CMK (cell line): ENCODE data around the gene FRMD1.

Experiments
- DNase-seq: peaks from one replicate; pipeline ENCODE4 v3.0.0-alpha.2; 2010; ENCODE audit warnings: low read depth

Gene FRMD1

GRCh38 chr6:168042426-168043192 is 36.4 kb downstream of the FRMD1 start:
- DNase-seq = no peak

- DNase-seq = no peak
These were observed 37.1 kb downstream of the FRMD1 start for GRCh38 chr6:168041928-168042327.

DNA sequence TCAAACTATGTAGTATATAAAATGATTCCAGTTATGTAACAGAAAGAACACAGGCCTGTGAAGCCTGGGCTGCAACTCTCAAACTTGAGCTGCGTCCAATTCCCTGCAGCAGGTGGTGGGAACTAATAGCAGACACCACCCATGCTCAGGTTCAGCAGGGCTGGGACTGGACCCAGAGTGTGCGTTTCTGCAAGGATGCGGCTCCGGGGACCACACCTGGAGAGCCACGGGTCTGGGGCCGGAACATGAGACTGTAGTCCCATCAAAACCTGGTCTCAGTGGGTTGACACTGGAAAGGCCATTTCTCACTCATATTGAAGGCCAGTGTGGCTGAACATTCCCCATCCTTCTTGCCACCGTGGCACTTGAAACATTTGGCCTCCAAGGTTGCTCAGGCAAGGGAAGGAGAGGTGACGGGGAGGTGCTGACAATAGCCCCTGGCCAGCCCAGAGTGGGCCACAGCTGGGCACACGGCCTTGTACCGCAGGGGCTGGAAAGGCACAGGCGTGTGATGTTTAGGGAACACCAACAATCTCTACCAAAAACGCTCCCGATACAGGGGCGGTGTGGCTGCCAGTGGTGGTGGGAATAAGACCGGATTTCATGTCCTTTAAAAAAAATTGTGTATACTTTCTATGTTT is 38.0 kb downstream of the FRMD1 start:
- DNase-seq = no peak

DNA sequence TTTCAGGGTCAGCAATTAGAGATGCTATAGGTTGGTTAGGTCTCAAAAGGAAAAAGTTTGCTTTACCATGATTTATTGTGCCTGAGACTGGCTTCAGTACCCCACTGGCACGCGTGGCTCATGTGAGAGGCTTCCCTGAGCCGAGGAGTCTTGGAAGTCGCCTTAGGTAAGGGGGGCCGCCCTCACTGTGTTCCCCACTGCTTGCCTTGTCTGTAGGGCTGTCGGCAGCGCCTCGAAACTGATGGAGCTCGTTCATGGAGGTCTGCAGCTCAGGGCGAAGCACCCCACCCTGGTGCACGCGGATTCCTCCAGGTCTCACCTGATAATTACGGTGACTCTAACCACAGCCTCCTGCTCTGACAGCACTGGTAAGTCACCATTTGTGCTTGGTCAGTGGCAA is 39.2 kb downstream of the FRMD1 start:
- DNase-seq = no peak

GRCh38 chr6:168039301-168039700 is 39.7 kb downstream of the FRMD1 start:
- no peak for DNase-seq

DNA sequence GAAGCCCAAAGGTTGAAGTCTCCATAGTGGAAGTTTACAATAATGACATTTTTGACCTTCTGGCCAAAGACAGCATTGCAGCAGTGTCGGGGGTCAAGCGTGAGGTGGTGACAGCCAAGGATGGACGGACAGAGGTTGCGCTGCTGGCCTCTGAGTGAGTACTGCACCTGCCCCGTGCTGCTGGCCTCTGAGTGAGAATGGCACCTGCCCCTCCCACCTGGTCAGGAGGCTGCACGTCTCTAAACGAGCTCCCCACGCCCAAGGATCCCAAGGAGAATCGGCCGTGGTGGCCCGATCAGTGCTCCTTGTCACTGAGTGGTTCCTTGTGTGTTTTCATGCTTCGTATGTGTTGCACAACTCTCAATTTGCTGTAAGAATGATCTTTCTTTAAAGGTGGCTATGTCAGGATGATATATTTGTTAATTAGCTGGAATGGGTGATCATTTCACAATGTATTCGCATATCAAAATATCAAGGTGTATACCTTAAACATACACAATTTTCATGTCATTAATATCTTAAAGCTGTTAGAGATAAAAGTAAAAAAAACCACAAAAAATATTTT is 40.4 kb downstream of the FRMD1 start:
- DNase-seq = no peak

GRCh38 chr6:168037856-168038255 is 41.2 kb downstream of the FRMD1 start:
- no peak for DNase-seq

GRCh38 chr6:168037242-168037641 is 41.8 kb downstream of the FRMD1 start:
- no peak for DNase-seq

DNA sequence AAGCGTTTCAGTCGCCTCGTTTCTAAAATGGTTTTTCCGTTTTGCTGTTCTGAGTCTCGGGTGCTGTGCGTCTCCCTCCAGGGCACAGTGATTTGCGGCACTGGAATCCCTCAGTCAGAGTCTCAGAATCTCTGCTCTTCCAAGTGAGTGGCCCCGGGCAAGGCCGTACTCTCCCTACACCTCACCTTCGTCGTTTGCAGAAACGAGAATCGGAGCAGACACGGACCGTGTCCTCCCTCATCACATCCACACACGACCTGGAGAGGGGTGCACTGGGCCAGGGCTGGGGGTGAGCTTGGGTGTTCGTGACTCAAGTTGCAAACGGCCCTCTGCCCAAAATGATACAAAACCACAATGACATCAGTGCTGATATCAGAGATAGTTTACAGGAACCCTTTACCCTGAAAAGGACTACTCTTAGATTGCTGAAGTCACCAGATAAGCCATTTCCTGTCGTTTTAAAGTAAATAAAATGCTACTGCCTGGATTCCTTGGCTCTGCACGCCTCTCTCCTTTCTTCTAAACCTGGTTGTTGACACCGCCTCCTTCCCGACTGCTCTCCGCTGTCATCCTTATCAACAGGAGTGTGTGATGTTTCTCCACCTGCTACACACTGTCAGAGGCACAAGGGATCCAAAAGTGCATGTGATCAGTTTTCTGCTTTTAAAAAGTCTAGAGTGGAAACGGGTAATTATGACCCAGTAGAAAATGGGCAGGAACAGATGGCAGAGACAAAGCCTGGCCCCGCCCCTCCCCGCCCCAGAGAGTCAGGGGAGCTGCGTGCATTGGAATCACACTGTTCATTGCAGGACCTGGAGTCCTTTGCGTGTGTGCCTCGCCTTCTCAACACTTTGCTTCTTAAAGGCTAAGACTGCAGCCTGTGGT is 43.1 kb downstream of the FRMD1 start:
- peak; percentile 46 for DNase-seq

GRCh38 chr6:168035098-168035660 is 43.8 kb downstream of the FRMD1 start:
- no peak for DNase-seq

DNA sequence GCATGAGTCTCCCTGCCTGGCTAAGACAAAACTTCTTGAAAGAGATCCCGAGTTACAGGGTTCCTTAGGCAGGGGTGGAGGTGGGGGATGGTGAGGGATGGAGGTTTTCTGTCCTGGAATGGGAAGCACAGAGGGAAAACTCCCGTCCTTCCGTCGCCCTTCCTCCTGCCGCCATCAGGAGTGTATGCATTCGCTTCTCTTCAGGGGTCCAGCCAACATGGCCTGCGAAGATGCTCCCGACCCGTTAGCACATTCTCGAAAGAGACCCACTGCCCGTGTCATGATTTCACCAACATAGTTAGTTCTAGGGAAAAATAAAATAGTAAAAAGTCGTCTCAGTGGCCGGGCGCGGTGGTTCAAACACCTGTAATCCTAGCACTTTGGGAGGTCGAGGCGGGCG is 44.5 kb downstream of the FRMD1 start:
- DNase-seq = no peak

DNA sequence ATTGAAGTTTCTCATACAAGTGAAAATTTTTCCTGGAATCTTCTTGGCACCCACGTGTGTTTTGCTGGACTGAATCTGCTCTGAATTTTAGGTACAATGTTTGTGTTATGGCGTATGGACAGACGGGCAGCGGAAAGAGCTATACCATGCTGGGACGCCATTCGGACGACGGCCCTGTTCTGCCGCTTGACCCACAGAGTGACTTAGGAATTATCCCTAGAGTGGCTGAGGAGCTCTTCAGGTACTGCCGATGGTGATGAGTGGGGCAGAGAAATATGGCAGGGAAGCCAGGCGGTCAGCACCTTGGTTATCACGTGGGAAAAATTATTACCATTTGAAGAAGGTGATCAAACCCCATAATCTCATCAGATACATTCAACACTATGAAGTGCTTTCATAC is 45.2 kb downstream of the FRMD1 start:
- DNase-seq = no peak

- peak; percentile 49 for DNase-seq
These were observed 46.8 kb downstream of the FRMD1 start for GRCh38 chr6:168032005-168032760.

- DNase-seq = no peak
These were observed 47.5 kb downstream of the FRMD1 start for GRCh38 chr6:168031411-168031971.

DNA sequence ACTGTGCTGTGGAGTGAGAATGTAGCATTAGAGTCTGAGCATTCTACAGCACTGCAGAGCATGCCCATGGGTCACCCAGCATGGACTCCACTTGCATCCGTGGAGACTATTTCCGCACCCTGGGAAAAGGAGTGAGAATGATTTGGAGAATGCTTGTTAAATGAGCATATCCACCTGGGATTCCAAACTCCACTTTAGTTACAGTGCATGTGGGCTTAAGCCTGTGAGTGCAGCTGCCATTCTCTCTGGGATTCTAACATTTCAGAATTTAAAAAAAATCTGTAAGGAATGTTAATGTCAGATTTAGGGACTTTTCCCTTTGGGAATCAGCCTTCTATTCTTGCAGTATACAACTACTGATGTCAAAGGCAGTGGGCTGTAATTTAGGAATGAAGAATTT is 48.1 kb downstream of the FRMD1 start:
- no peak for DNase-seq

DNA sequence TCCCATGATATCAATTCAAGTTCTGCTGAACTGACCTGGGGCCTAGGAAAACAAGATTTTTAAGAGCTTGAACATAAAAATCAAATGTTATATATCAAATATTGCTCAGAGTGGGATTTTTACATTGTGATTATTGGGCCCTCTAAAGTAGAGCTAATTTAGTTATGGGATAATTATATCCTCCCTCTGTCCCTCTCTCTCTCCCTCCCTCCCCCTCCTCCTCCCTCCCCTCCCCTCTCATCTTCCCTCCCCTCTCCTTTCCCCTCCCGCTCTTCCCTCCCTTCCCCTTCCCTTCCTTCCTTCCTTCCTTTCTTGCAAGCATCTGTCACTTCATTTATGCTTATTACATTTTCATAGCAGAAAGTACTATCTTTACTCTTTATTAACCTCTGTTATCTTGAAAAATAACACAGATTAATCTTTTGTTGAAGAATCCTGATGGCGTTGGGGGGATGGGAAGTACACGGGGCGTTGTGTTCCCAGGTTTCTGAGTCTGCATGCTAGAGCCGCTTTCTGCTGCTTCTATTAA is 48.7 kb downstream of the FRMD1 start:
- DNase-seq = no peak

DNA sequence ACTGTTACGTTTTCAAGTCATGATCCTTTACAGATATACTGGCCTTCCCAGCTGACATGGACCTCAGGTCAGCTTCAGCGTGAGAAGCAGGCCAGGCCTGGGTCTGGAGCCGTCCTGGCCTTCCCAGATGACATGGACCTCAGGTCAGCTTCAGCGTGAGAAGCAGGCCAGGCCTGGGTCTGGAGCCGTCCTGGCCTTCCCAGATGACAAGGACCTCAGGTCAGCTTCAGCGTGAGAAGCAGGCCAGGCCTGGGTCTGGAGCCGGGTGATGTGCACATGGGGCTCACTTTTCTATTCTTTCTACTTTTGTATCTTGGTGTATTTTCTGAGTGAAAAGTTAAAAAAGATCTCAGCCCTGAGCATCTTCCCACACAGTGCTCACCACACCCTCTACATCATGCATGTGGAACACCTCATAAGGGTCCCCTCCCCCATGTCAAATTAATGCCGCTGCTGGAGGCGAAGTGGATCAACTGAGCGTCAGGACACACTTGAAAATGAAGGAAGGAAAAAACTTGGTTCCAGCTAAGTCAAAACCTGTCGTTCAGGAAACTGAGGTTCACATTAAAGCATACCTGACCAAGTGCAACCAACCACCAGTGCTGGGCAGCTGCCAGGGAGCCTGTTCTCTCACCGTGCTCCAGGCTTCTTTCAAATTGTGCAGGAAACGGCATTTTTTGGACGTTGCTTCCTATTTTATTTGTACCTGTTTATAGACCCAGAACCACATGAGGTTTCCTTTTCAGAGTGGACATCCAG is 49.4 kb downstream of the FRMD1 start:
- no peak for DNase-seq

DNA sequence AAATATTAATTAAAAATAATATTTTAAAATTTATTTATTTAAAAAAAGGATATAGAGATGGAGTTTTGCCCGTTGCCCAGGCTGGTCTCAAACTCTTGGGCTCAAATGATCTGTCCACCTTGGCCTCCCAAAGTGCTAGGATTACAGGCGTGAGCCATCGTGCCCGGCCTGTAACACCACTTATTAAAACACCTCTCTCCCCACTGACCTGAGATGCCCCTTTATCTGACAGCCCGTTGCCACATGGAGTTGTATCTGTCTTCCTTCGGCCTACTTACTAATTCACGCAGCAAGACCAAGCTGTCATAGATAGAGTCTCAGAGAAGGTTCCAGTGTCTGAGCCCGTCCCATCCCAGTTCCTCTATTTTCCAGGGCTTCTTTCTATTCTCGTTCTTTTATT is 50.8 kb downstream of the FRMD1 start:
- DNase-seq = no peak

DNA sequence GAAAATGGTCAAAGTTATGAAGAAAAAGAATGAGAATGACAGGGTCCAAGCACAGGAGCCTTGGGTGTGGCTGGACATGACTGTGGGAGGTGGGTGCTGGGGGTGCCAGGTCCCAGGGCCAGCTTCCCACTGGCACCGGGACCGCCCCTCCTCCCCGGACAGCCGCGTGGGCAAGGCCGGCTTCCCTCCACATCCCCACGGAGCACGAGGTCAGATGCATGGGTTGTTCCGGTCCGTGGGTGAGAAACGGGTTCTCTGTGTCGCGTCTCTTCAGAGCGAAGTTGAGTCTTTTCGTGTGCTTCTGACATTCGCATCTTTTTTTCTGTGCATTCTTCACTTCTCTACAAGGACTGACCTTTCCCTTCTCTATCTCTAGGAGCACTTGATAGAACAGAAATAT is 51.5 kb downstream of the FRMD1 start:
- DNase-seq = no peak

- no peak for DNase-seq
These were observed 52.1 kb downstream of the FRMD1 start for GRCh38 chr6:168026925-168027324.
